Measurements from ENCODE around the gene GREM1.

- TF ChIP-seq EZH2 (IDR thresholded peaks at IDR 0.05; ENCODE audit: borderline replicate concordance, low read length) (no peak), CTCF (IDR thresholded peaks at IDR 0.05; ENCODE audit: low read length) (no peak)
Measured at GRCh38 chr15:32733281-32733680, 15.5 kb downstream of the GREM1 start.
